Coronary artery (tissue), 2 donors: ENCODE results near the gene TNFRSF21.

Source experiments
- DNase-seq: peaks from one replicate; pipeline ENCODE4 v3.0.0-alpha.2; 2017; ENCODE audit warnings: low spot score
- H3K27ac ChIP-seq, 2 donors: fragments of 200-600 bp; sonication (generic); one replicate each; pipeline ENCODE4 v1.5.1; 2016 to 2019
- H3K4me3 ChIP-seq: fragments of 200-600 bp; sonication (generic); 2 replicates; pipeline ENCODE4 v1.5.1; 2016; ENCODE audit warnings: mild to moderate bottlenecking, moderate library complexity
- CTCF ChIP-seq: fragments of 200-600 bp; sonication (generic); IDR thresholded peaks from one replicate; pipeline ENCODE4 v1.5.1; 2019; ENCODE audit warnings: antibody characterized with exemption

The TNFRSF21 gene

GRCh38 chr6:47254051-47254450 is 55.7 kb downstream of the TNFRSF21 start:
- no peak for DNase-seq
- H3K27ac ChIP-seq, result no peak overlapping the region
- TF ChIP-seq CTCF, result no peak
- no peak overlapping the region for H3K4me3 ChIP-seq

- H3K4me3 ChIP-seq, result no peak overlapping the region
- no peak for TF ChIP-seq CTCF
- no peak overlapping the region for H3K27ac ChIP-seq
- no peak for DNase-seq
Measured at GRCh38 chr6:47253136-47253535, 56.6 kb downstream of the TNFRSF21 start.

GRCh38 chr6:47252633-47253032 is 57.1 kb downstream of the TNFRSF21 start:
- H3K4me3 ChIP-seq, result no peak overlapping the region
- no peak for DNase-seq
- H3K27ac ChIP-seq, result no peak overlapping the region
- TF ChIP-seq CTCF, result no peak

- Histone ChIP-seq H3K4me3 (no peak overlapping the region), H3K27ac (no peak overlapping the region)
- no peak for DNase-seq
- no peak for TF ChIP-seq CTCF
Measured at GRCh38 chr6:47251396-47251795, 58.3 kb downstream of the TNFRSF21 start.

GRCh38 chr6:47250302-47250701 is 59.4 kb downstream of the TNFRSF21 start:
- TF ChIP-seq CTCF, result no peak
- no peak for DNase-seq
- H3K27ac ChIP-seq, result no peak overlapping the region
- no peak overlapping the region for H3K4me3 ChIP-seq

GRCh38 chr6:47248446-47248845 is 61.3 kb downstream of the TNFRSF21 start:
- Histone ChIP-seq H3K4me3 (no peak overlapping the region), H3K27ac (no peak overlapping the region)
- TF ChIP-seq CTCF, result no peak
- no peak for DNase-seq

GRCh38 chr6:47247227-47247797 is 62.4 kb downstream of the TNFRSF21 start:
- Histone ChIP-seq H3K27ac (no peak overlapping the region), H3K4me3 (no peak overlapping the region)
- no peak for TF ChIP-seq CTCF
- no peak for DNase-seq
